K562 (cell line): Measurements from ENCODE around the gene ABCB10. TPM values are rescaled to one million over a fixed set of nuclear protein-coding genes. Genes with fewer than 3 reads are reported as not detected.
A peak's percentile ranks its signal among the peaks of the same experiment; 100 is the strongest.

ENCODE experiments used
- BHLHE40 ChIP-seq: IDR thresholded peaks from 2 replicates; pipeline ENCODE4 v1.6.1; 2011; ENCODE audit warnings: low read length, improper control_type of control experiment
- CBFA2T2 ChIP-seq: fragments of 450-650 bp; conservative IDR thresholded peaks from 2 replicates; pipeline ENCODE4 v1.6.1; 2017; ENCODE audit warnings: mild to moderate bottlenecking
- CHD1 ChIP-seq: fragments of 200-600 bp; sonication (generic); IDR thresholded peaks from one replicate; pipeline ENCODE4 v1.6.1; 2012; ENCODE audit warnings: mild to moderate bottlenecking, moderate library complexity, low read length, inconsistent platforms
- DPF2 ChIP-seq: fragments of 450-650 bp; IDR thresholded peaks from 2 replicates; pipeline ENCODE4 v1.6.1; 2016
- EGR1 ChIP-seq: fragments of 450-650 bp; conservative IDR thresholded peaks from 2 replicates; pipeline ENCODE4 v1.6.1; 2017; ENCODE audit warnings: mild to moderate bottlenecking
- ETV6 ChIP-seq, 3 experiments: fragments of 150-350 bp in 1 of 3; sonication (generic) in 1 of 3; formaldehyde crosslinking in 1 of 3; IDR thresholded peaks; 2 replicates each; pipeline versions ENCODE4 v1.6.1 to v1.8.0; 2014 to 2022; ENCODE audit warnings: borderline replicate concordance in 2 of 3, low read depth in 2 of 3, antibody characterized with exemption in 1 of 3, low read length in 1 of 3, mild to moderate bottlenecking in 1 of 3, missing genetic modification reagents in 1 of 3
- KDM2B ChIP-seq: fragments of 250-450 bp; sonication (Bioruptor Pico); IDR thresholded peaks from 2 replicates; pipeline ENCODE4 v1.8.0; 2021; ENCODE audit warnings: mild to moderate bottlenecking, moderate library complexity
- KLF1 ChIP-seq: fragments of 450-650 bp; IDR thresholded peaks from 2 replicates; pipeline ENCODE4 v1.6.1; 2016; ENCODE audit warnings: missing genetic modification characterization, missing compliant biosample characterization
- RCOR1 ChIP-seq, 2 experiments: IDR thresholded peaks; 2 replicates each; pipeline ENCODE4 v1.6.1; 2012; ENCODE audit warnings: low read depth in 2 of 2, low read length in 2 of 2, borderline replicate concordance in 1 of 2, improper control_type of control experiment in 1 of 2
- SIN3A ChIP-seq, 2 experiments: fragments of 150-350 bp in 1 of 2; IDR thresholded peaks; 2 replicates each; pipeline ENCODE4 v1.6.1; 2011 to 2016; ENCODE audit warnings: borderline replicate concordance in 2 of 2, low read depth in 2 of 2, low read length in 2 of 2, mild to moderate bottlenecking in 2 of 2, moderate library complexity in 2 of 2; ENCODE audit not compliant: control insufficient read depth in 1 of 2
- ZNF764 ChIP-seq: fragments of 250-450 bp; sonication (Bioruptor Pico); IDR thresholded peaks from 2 replicates; pipeline ENCODE4 v1.4.0; 2020; ENCODE audit warnings: low read depth, mild to moderate bottlenecking, moderate library complexity
- polyA plus RNA-seq, 8 experiments: library from polyadenylated mRNA; depleted of rRNA in 4 of 8; stranded (reverse) in 5 of 8; unstranded in 3 of 8; fragments of >200 nt; fragmentation: Nextera tagmentation in 2 of 8; fragmentation: Illumina TruSeq in 1 of 8; extraction: Ambion mirVana in 2 of 8; extraction: Trizol in 1 of 8; gene quantifications; 2 replicates each; pipeline versions ENCODE4 v1.2.1 to v1.2.3, GENCODE V29; 2011 to 2014; ENCODE audit warnings: inconsistent platforms in 1 of 8, missing spikeins in 1 of 8
- total RNA-seq, 7 experiments: library from RNA; depleted of rRNA in 6 of 7; stranded (reverse); fragments of >200 nt in 6 of 7; fragmentation: Illumina TruSeq in 2 of 7; extraction: Trizol in 2 of 7; gene quantifications; 2 replicates each; pipeline versions ENCODE4 v1.2.1 to v1.2.3, GENCODE V29; 2011 to 2021; ENCODE audit warnings: low replicate concordance in 1 of 7
- TF ChIP-seq, protein P1 (sequence below): fragments of 450-650 bp; IDR thresholded peaks from 2 replicates; pipeline ENCODE4 v1.7.0; 2016; ENCODE audit warnings: borderline replicate concordance
- TF ChIP-seq, protein P2 (sequence below), 2 experiments: fragments of 450-650 bp in 1 of 2; sonication (generic) in 1 of 2; formaldehyde crosslinking in 1 of 2; IDR thresholded peaks; 2 replicates each; pipeline versions ENCODE4 v1.7.1 to v1.9.0; 2016 to 2022; ENCODE audit warnings: inconsistent platforms in 1 of 2, mild to moderate bottlenecking in 1 of 2, missing genetic modification reagents in 1 of 2

Gene ABCB10
- total and polyA plus RNA-seq, 9 of the 15 experiments (the other 6 are each of a cell fraction or from before 2014, with no cell fraction given) = 12.4 to 54.8 (median 36.4) TPM

DNA sequence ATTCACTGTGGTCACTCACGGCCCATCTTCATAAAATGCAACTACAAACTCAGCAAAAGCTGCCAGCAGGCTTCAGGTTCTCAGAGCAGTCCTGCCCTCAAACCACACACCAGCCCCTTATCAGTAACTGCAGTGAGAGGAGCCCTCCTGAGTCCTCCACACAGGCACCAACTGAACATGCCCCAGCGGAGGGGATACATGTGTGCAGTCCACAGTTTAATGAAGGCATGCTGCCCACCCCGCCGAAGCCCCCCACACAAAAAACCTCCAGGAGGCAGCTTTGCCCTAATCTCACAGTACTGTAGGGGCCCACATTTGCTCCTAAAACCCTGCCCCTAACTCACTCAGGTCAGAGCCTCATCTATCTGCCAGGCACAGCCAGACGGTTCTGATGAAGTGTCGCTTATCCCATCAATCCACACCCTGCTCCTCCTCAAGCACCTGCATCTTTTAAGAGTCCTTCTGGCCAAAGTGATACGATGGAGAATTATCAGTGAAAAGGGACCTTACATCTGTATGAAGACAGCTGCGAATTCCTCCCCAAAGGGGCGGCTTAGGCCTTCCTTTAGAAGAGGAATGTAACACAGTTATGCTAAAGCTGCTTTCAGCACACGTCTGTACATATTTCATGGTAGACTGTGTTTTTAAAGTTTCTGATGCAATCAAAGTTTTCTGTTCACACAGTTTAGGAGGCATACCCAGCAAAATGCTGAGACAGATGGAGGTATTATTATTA lies 3.5 kb downstream of the ABCB10 start (continued):
- TF ChIP-seq KLF1 (tag) (no peak), RCOR1 (IDR thresholded peaks at IDR 0.05; ENCODE audit: borderline replicate concordance in 1 of 2, low read depth in 2 of 2, low read length in 2 of 2) (peak; percentile 95 to 99; a peak in 3 of 4 replicates), SIN3A (IDR thresholded peaks at IDR 0.05; ENCODE audit: borderline replicate concordance in 2 of 2, control insufficient read depth in 1 of 2, low read depth in 2 of 2, low read length in 2 of 2) (peak in 1 of 2 experiments; percentile 81; a peak in 1 of 4 replicates), DPF2 (peak; percentile 98), CBFA2T2 (peak; percentile 100), ETV6 (IDR thresholded peaks at IDR 0.05; ENCODE audit: borderline replicate concordance in 1 of 2, low read depth in 2 of 2, low read length in 1 of 2) (0 out of 4 replicates have a peak, but pooled peaks of 1 of the 2 experiments have one; percentile 16), ETV6 (CRISPR knock-in tag; IDR thresholded peaks at IDR 0.05; ENCODE audit: borderline replicate concordance) (no peak), BHLHE40 (peak; percentile 76), ZNF764 (CRISPR knock-in tag) (no peak), KDM2B (CRISPR knock-in tag) (no peak), CHD1 (no peak), EGR1 (peak; percentile 55; the same call in 1 of the 2 replicates)
- TF ChIP-seq, protein P1, sequence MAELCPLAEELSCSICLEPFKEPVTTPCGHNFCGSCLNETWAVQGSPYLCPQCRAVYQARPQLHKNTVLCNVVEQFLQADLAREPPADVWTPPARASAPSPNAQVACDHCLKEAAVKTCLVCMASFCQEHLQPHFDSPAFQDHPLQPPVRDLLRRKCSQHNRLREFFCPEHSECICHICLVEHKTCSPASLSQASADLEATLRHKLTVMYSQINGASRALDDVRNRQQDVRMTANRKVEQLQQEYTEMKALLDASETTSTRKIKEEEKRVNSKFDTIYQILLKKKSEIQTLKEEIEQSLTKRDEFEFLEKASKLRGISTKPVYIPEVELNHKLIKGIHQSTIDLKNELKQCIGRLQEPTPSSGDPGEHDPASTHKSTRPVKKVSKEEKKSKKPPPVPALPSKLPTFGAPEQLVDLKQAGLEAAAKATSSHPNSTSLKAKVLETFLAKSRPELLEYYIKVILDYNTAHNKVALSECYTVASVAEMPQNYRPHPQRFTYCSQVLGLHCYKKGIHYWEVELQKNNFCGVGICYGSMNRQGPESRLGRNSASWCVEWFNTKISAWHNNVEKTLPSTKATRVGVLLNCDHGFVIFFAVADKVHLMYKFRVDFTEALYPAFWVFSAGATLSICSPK = no peak; the same call in 1 of the 2 replicates
- TF ChIP-seq, protein P2, sequence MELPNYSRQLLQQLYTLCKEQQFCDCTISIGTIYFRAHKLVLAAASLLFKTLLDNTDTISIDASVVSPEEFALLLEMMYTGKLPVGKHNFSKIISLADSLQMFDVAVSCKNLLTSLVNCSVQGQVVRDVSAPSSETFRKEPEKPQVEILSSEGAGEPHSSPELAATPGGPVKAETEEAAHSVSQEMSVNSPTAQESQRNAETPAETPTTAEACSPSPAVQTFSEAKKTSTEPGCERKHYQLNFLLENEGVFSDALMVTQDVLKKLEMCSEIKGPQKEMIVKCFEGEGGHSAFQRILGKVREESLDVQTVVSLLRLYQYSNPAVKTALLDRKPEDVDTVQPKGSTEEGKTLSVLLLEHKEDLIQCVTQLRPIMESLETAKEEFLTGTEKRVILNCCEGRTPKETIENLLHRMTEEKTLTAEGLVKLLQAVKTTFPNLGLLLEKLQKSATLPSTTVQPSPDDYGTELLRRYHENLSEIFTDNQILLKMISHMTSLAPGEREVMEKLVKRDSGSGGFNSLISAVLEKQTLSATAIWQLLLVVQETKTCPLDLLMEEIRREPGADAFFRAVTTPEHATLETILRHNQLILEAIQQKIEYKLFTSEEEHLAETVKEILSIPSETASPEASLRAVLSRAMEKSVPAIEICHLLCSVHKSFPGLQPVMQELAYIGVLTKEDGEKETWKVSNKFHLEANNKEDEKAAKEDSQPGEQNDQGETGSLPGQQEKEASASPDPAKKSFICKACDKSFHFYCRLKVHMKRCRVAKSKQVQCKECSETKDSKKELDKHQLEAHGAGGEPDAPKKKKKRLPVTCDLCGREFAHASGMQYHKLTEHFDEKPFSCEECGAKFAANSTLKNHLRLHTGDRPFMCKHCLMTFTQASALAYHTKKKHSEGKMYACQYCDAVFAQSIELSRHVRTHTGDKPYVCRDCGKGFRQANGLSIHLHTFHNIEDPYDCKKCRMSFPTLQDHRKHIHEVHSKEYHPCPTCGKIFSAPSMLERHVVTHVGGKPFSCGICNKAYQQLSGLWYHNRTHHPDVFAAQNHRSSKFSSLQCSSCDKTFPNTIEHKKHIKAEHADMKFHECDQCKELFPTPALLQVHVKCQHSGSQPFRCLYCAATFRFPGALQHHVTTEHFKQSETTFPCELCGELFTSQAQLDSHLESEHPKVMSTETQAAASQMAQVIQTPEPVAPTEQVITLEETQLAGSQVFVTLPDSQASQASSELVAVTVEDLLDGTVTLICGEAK (IDR thresholded peaks at IDR 0.05) = peak; percentile 32; the same call in 1 of the 2 replicates
- TF ChIP-seq, protein P2 (CRISPR knock-in tag; IDR thresholded peaks at IDR 0.05) = no peak
